GM23338 (cell line): ENCODE measurements around the gene SLC26A6. TPM values are rescaled to one million over a fixed set of nuclear protein-coding genes. Genes with fewer than 3 reads are reported as not detected.

ENCODE experiments used
- ATAC-seq: fragments of 200-7000 bp; cut with Tn5 transposase; 3 replicates; pipeline ENCODE4 v1.9.1; 2020
- DNase-seq: peaks from one replicate; pipeline ENCODE4 v3.0.0-alpha.2; 2015; ENCODE audit warnings: low spot score
- H2AFZ ChIP-seq: fragments of 200-600 bp; sonication (generic); 2 replicates; pipeline ENCODE4 v1.8.0; 2016; ENCODE audit warnings: antibody characterized with exemption, mild to moderate bottlenecking, moderate library complexity
- H3F3A ChIP-seq: fragments of 200-600 bp; sonication (generic); replicated peaks from 2 replicates; pipeline ENCODE4 v1.8.0; 2017; ENCODE audit warnings: antibody characterized with exemption, mixed run types, low read depth
- H3K27ac ChIP-seq: fragments of 200-600 bp; sonication (generic); 2 replicates; pipeline ENCODE4 v1.6.1; 2016; ENCODE audit warnings: low read depth
- H3K27me3 ChIP-seq: fragments of 200-600 bp; sonication (generic); 2 replicates; pipeline ENCODE4 v1.8.0; 2016; ENCODE audit warnings: mild to moderate bottlenecking, mixed run types, moderate library complexity; ENCODE audit not compliant: insufficient read depth
- H3K36me3 ChIP-seq: fragments of 200-600 bp; sonication (generic); 2 replicates; pipeline ENCODE4 v1.8.0; 2016; ENCODE audit warnings: mild to moderate bottlenecking; ENCODE audit not compliant: insufficient read depth
- H3K4me1 ChIP-seq: fragments of 200-600 bp; sonication (generic); 2 replicates; pipeline ENCODE4 v1.8.0; 2016; ENCODE audit warnings: mild to moderate bottlenecking, moderate library complexity; ENCODE audit not compliant: insufficient read depth
- H3K4me2 ChIP-seq: fragments of 200-600 bp; sonication (generic); 2 replicates; pipeline ENCODE4 v1.7.1; 2017; ENCODE audit warnings: mixed run types
- H3K4me3 ChIP-seq: fragments of 200-600 bp; sonication (generic); 2 replicates; pipeline ENCODE4 v1.6.1; 2016; ENCODE audit warnings: mixed run types
- H3K79me2 ChIP-seq: fragments of 200-600 bp; sonication (generic); replicated peaks from 2 replicates; pipeline ENCODE4 v1.8.0; 2017; ENCODE audit warnings: mild to moderate bottlenecking; ENCODE audit not compliant: insufficient read depth
- H3K9me2 ChIP-seq: fragments of 200-600 bp; sonication (generic); 2 replicates; pipeline ENCODE4 v1.8.0; 2017; ENCODE audit not compliant: insufficient read depth
- H4K20me1 ChIP-seq: fragments of 200-600 bp; sonication (generic); replicated peaks from 2 replicates; pipeline ENCODE4 v1.8.0; 2017; ENCODE audit warnings: mild to moderate bottlenecking; ENCODE audit not compliant: insufficient read depth
- H3K27ac Mint-ChIP-seq: 2 replicates; pipeline ENCODE4 v1.8.0; 2020; ENCODE audit warnings: inconsistent platforms, mild to moderate bottlenecking, moderate library complexity, mixed read lengths
- H3K27me3 Mint-ChIP-seq: 3 replicates; pipeline ENCODE4 v1.8.0; 2022; ENCODE audit warnings: low read depth, mild to moderate bottlenecking, moderate library complexity, mixed read lengths, inconsistent platforms; ENCODE audit not compliant: insufficient read depth, poor library complexity
- H3K36me3 Mint-ChIP-seq: 3 replicates; pipeline ENCODE4 v1.8.0; 2021; ENCODE audit warnings: low read depth, mild to moderate bottlenecking, inconsistent platforms, moderate library complexity, mixed read lengths
- H3K4me1 Mint-ChIP-seq: 3 replicates; pipeline ENCODE4 v1.8.0; 2020; ENCODE audit warnings: mild to moderate bottlenecking, inconsistent platforms, mixed read lengths
- H3K4me3 Mint-ChIP-seq: 3 replicates; pipeline ENCODE4 v1.8.0; 2021; ENCODE audit warnings: moderate library complexity, mild to moderate bottlenecking, inconsistent platforms, mixed read lengths
- H3K9me3 Mint-ChIP-seq: 3 replicates; pipeline ENCODE4 v1.8.0; 2020; ENCODE audit warnings: moderate library complexity, mild to moderate bottlenecking, inconsistent platforms, mixed read lengths
- CREB1 ChIP-seq: fragments of 250-450 bp; sonication (Bioruptor Pico); IDR thresholded peaks from 2 replicates; pipeline ENCODE4 v1.5.0; 2020; ENCODE audit warnings: low read depth, mild to moderate bottlenecking, moderate library complexity
- CTCF ChIP-seq, 2 experiments: fragments of 200-600 bp in 1 of 2; sonication (generic) in 1 of 2; conservative IDR thresholded peaks; 2 replicates each; pipeline versions ENCODE4 v1.5.1 to v1.6.1; 2016 to 2017; ENCODE audit warnings: antibody characterized with exemption in 2 of 2, low read depth in 2 of 2, mild to moderate bottlenecking in 2 of 2, moderate library complexity in 1 of 2
- ETS1 ChIP-seq: IDR thresholded peaks from 2 replicates; pipeline ENCODE4 v1.6.1; 2016; ENCODE audit warnings: antibody characterized with exemption
- EZH2 ChIP-seq: fragments of 200-600 bp; sonication (generic); IDR thresholded peaks from one replicate; pipeline ENCODE4 v1.8.0; 2017; ENCODE audit warnings: antibody characterized with exemption, mild to moderate bottlenecking, low read depth; ENCODE audit not compliant: unreplicated experiment
- EZH2phosphoT487 ChIP-seq: fragments of 200-600 bp; sonication (generic); IDR thresholded peaks from one replicate; pipeline ENCODE4 v1.8.1; 2018; ENCODE audit warnings: antibody characterized with exemption; ENCODE audit not compliant: unreplicated experiment
- NANOG ChIP-seq: IDR thresholded peaks from 2 replicates; pipeline ENCODE4 v1.6.1; 2016; ENCODE audit warnings: antibody characterized with exemption, borderline replicate concordance
- POLR2AphosphoS5 ChIP-seq: IDR thresholded peaks from 2 replicates; pipeline ENCODE4 v1.6.1; 2016; ENCODE audit warnings: antibody characterized with exemption, low read depth
- REST ChIP-seq: IDR thresholded peaks from one replicate; pipeline ENCODE4 v1.6.1; 2018; ENCODE audit warnings: antibody characterized with exemption; ENCODE audit not compliant: unreplicated experiment
- ZNF114 ChIP-seq: fragments of 250-450 bp; sonication (Bioruptor Pico); IDR thresholded peaks from 2 replicates; pipeline ENCODE4 v1.5.0; 2020; ENCODE audit warnings: mild to moderate bottlenecking, moderate library complexity
- ZNF331 ChIP-seq: fragments of 250-450 bp; sonication (Bioruptor Pico); IDR thresholded peaks from 2 replicates; pipeline ENCODE4 v1.5.0; 2020; ENCODE audit warnings: low read depth, mild to moderate bottlenecking, moderate library complexity
- ZNF462 ChIP-seq: fragments of 250-450 bp; sonication (Bioruptor Pico); IDR thresholded peaks from 2 replicates; pipeline ENCODE4 v1.5.0; 2020; ENCODE audit warnings: mild to moderate bottlenecking, moderate library complexity
- polyA plus RNA-seq: library from polyadenylated mRNA; unstranded; fragments of >200 nt; fragmentation: Nextera tagmentation; extraction: Ambion mirVana; gene quantifications from 2 replicates; pipeline ENCODE4 v1.2.1, GENCODE V29; 2016
- total RNA-seq: library from RNA; depleted of rRNA; stranded (reverse); fragments of >200 nt; shearing (Covaris generic); gene quantifications from 2 replicates; pipeline ENCODE4 v1.2.3, GENCODE V29; 2014

Gene SLC26A6
- total and polyA plus RNA-seq, 2 experiments from 2014 or later = 34.3 to 96.4 TPM

- H3F3A ChIP-seq = 0 out of 2 replicates have a peak, but pooled peaks cover 7% of the 10 kb centered on the region
- H3K79me2 ChIP-seq = no peaks in the 10 kb centered on the region
- H4K20me1 ChIP-seq = peaks cover 7% of the 10 kb centered on the region
- ATAC-seq (no peak), DNase-seq (no peak)
- no peak overlapping the region for H3K4me3 ChIP-seq
- H3K4me2 ChIP-seq = no peak overlapping the region
- peaks cover 6% of the 10 kb centered on the region; the same call in 1 of the 2 replicates for H3K36me3 ChIP-seq
- H3K27ac ChIP-seq = no peak overlapping the region
- Mint-ChIP-seq H3K9me3 (no peaks in the 10 kb centered on the region), H3K4me3 (no peak overlapping the region), H3K4me1 (peaks cover 12% of the 10 kb centered on the region), H3K27me3 (peaks cover 26% of the 10 kb centered on the region), H3K27ac (no peak overlapping the region; the same call in 1 of the 2 replicates), H3K36me3 (peaks cover 45% of the 10 kb centered on the region)
- peaks cover 11% of the 10 kb centered on the region; the same call in 1 of the 2 replicates for H3K27me3 ChIP-seq
- no peak overlapping the region for H2AFZ ChIP-seq
- TF ChIP-seq ZNF462 (CRISPR knock-in tag) (no peak), CREB1 (CRISPR knock-in tag) (no peak), REST (no peak), EZH2 (no peak), EZH2phosphoT487 (no peak), CTCF (conservative IDR thresholded peaks at IDR 0.05; ENCODE audit: low read depth in 2 of 2) (no peak), ZNF114 (no peak), NANOG (no peak), ETS1 (no peak), ZNF331 (CRISPR knock-in tag) (no peak), POLR2AphosphoS5 (no peak)
- no peaks in the 10 kb centered on the region for H3K9me2 ChIP-seq
- peaks cover 17% of the 10 kb centered on the region; the same call in 1 of the 2 replicates for H3K4me1 ChIP-seq
Observed at GRCh38 chr3:48597408-48597800, 37.9 kb downstream of the SLC26A6 start.
